ENCODE measurements around the gene ETV3.

Gene ETV3

GRCh38 chr1:157137408-157138219, 581 bp downstream of the ETV3 start:
- H3K27ac ChIP-seq = peak overlapping the region; percentile 96
- TF ChIP-seq CTCF (conservative IDR thresholded peaks at IDR 0.05) = no peak

GRCh38 chr1:157137046-157137407, 1.2 kb downstream of the ETV3 start:
- H3K27ac ChIP-seq = peak overlapping the region; percentile 96
- TF ChIP-seq CTCF (conservative IDR thresholded peaks at IDR 0.05) = no peak

- peak overlapping the region; percentile 96 for H3K27ac ChIP-seq
- TF ChIP-seq CTCF (conservative IDR thresholded peaks at IDR 0.05) = peak; percentile 40; the same call in 1 of the 2 replicates
These were observed 2.1 kb downstream of the ETV3 start for GRCh38 chr1:157136133-157136532.

GRCh38 chr1:157135646-157136045, 2.5 kb downstream of the ETV3 start:
- H3K27ac ChIP-seq = peak overlapping the region; percentile 96
- no peak for TF ChIP-seq CTCF (conservative IDR thresholded peaks at IDR 0.05)

- peak overlapping the region; percentile 96 for H3K27ac ChIP-seq
- TF ChIP-seq CTCF (conservative IDR thresholded peaks at IDR 0.05) = no peak
These were observed 3.1 kb downstream of the ETV3 start for GRCh38 chr1:157135070-157135469.

- TF ChIP-seq CTCF (conservative IDR thresholded peaks at IDR 0.05) = no peak
- no peak overlapping the region; the same call in 1 of the 2 replicates for H3K27ac ChIP-seq
These were observed 3.8 kb downstream of the ETV3 start for GRCh38 chr1:157134442-157134841.

- peak overlapping the region; percentile 16; the same call in 1 of the 2 replicates for H3K27ac ChIP-seq
- no peak for TF ChIP-seq CTCF (conservative IDR thresholded peaks at IDR 0.05)
These were observed 4.8 kb downstream of the ETV3 start for GRCh38 chr1:157133426-157133825.
